GM12878 (cell line): Measurements from ENCODE around the gene ADD2. TPM values are rescaled to one million over a fixed set of nuclear protein-coding genes. Genes with fewer than 3 reads are reported as not detected.

Source experiments
- ATAC-seq: fragments of 200-7000 bp; cut with Tn5 transposase; 3 replicates; pipeline ENCODE4 v1.9.1; 2020; ENCODE audit warnings: mild to moderate bottlenecking, moderate library complexity
- BruUV-seq: library from RNA; stranded (reverse); fragments of 400-500 nt; replicated peaks from 2 replicates; lab custom pipeline; 2021; lab: Mats Ljungman, UMichigan
- CTCF ChIA-PET: fragments of 300-600 bp; sonication (Branson Sonifier 250); formaldehyde crosslinking; extraction: SDS; loops from one replicate; lab custom pipeline; 2021; ENCODE audit warnings: inconsistent platforms; lab: Yijun Ruan, JAX
- POLR2A ChIA-PET: fragments of 350-600 bp; formaldehyde crosslinking; extraction: SDS; loops from one replicate; lab custom pipeline; 2021; ENCODE audit warnings: inconsistent platforms; lab: Charles Lee
- RAD21 ChIA-PET: fragments of 300-600 bp; sonication (Branson Sonifier 250); formaldehyde crosslinking; loops from one replicate; lab custom pipeline; 2023; ENCODE audit warnings: antibody characterized with exemption; ENCODE audit not compliant: unreplicated experiment; lab: Charles Lee
- SMC1A ChIA-PET: fragments of 300-600 bp; sonication (Branson Sonifier 250); formaldehyde crosslinking; loops from one replicate; lab custom pipeline; 2023; ENCODE audit not compliant: unreplicated experiment, uncharacterized antibody; lab: Charles Lee
- DNase-seq: peaks from one replicate; pipeline ENCODE4 v3.0.0-alpha.2; 2011; ENCODE audit warnings: low read depth, low spot score
- FAIRE-seq: peaks from 3 replicates; lab custom pipeline; 2011; peaks lifted over from hg19 to GRCh38; lab: Jason Lieb, UNC
- H2AFZ ChIP-seq: 2 replicates; pipeline ENCODE4 v1.6.0; 2011; ENCODE audit warnings: low read depth, low read length, control low read depth; ENCODE audit not compliant: control insufficient read depth
- H3K27ac ChIP-seq: 2 replicates; pipeline ENCODE4 v1.5.1; 2011; ENCODE audit warnings: control low read depth; ENCODE audit not compliant: control insufficient read depth, insufficient read depth
- H3K27me3 ChIP-seq, 2 experiments: replicated peaks in 1 of 2; 2 replicates each; pipeline versions ENCODE4 v1.6.0 to v1.6.1; 2011; ENCODE audit warnings: low read length in 1 of 2; ENCODE audit not compliant: control insufficient read depth in 2 of 2, insufficient read depth in 2 of 2
- H3K36me3 ChIP-seq, 2 experiments: 2 replicates each; pipeline ENCODE4 v1.5.1; 2011; ENCODE audit warnings: low read length in 1 of 2; ENCODE audit not compliant: control insufficient read depth in 2 of 2, insufficient read depth in 2 of 2
- H3K4me1 ChIP-seq: 2 replicates; pipeline ENCODE4 v1.6.1; 2011; ENCODE audit warnings: mild to moderate bottlenecking, low read length, moderate library complexity, mixed read lengths; ENCODE audit not compliant: control insufficient read depth, insufficient read depth
- H3K4me2 ChIP-seq: 2 replicates; pipeline ENCODE4 v1.6.0; 2011; ENCODE audit warnings: control low read depth; ENCODE audit not compliant: control insufficient read depth, insufficient read depth
- H3K4me3 ChIP-seq: fragments of 200-600 bp; sonication (generic); 2 replicates; pipeline ENCODE4 v1.5.1; 2016
- H3K79me2 ChIP-seq: 2 replicates; pipeline ENCODE4 v1.6.0; 2011; ENCODE audit warnings: low read length; ENCODE audit not compliant: control insufficient read depth, insufficient read depth
- H3K9ac ChIP-seq: 2 replicates; pipeline ENCODE4 v1.8.0; 2011; ENCODE audit warnings: low read length, control low read depth, mixed read lengths; ENCODE audit not compliant: control insufficient read depth, insufficient read depth
- H3K9me3 ChIP-seq: replicated peaks from 3 replicates; pipeline ENCODE4 v1.5.1; 2011; ENCODE audit warnings: mild to moderate bottlenecking, low read length; ENCODE audit not compliant: control insufficient read depth, insufficient read depth
- H4K20me1 ChIP-seq: 2 replicates; pipeline ENCODE4 v1.6.0; 2011; ENCODE audit not compliant: control insufficient read depth, insufficient read depth
- EED ChIP-seq: sonication (generic); IDR thresholded peaks from 2 replicates; pipeline ENCODE4 v1.6.1; 2016; ENCODE audit warnings: antibody characterized with exemption, low read depth
- ETV6 ChIP-seq, 2 experiments: fragments of 450-650 bp in 1 of 2; IDR thresholded peaks in 1 of 2; conservative IDR thresholded peaks in 1 of 2; 2 replicates each; pipeline ENCODE4 v1.6.1; 2014; ENCODE audit warnings: antibody characterized with exemption in 1 of 2, borderline replicate concordance in 1 of 2, low read depth in 1 of 2, mild to moderate bottlenecking in 1 of 2, moderate library complexity in 1 of 2
- FOXK2 ChIP-seq: fragments of 450-650 bp; IDR thresholded peaks from 2 replicates; pipeline ENCODE4 v1.6.1; 2017; ENCODE audit warnings: mild to moderate bottlenecking, moderate library complexity
- HDGF ChIP-seq: fragments of 450-650 bp; IDR thresholded peaks from 2 replicates; pipeline ENCODE4 v1.6.1; 2016; ENCODE audit warnings: antibody characterized with exemption
- KAT2A ChIP-seq: conservative IDR thresholded peaks from 2 replicates; pipeline ENCODE4 v1.6.1; 2011; ENCODE audit warnings: low read depth, low read length; ENCODE audit not compliant: control insufficient read depth
- NFYB ChIP-seq: IDR thresholded peaks from 2 replicates; pipeline ENCODE4 v1.6.1; 2011; ENCODE audit warnings: low read depth, mild to moderate bottlenecking, low read length, improper control_type of control experiment, moderate library complexity; ENCODE audit not compliant: insufficient read depth
- PAX5 ChIP-seq: IDR thresholded peaks from 2 replicates; pipeline ENCODE4 v1.6.1; 2011; ENCODE audit warnings: low read depth, low read length, borderline replicate concordance
- POLR2AphosphoS2 ChIP-seq: IDR thresholded peaks from 2 replicates; pipeline ENCODE4 v1.6.1; 2011; ENCODE audit warnings: low read depth, mild to moderate bottlenecking, low read length, improper control_type of control experiment, moderate library complexity
- POLR2AphosphoS5 ChIP-seq: IDR thresholded peaks from 2 replicates; pipeline ENCODE4 v1.6.1; 2011; ENCODE audit warnings: mild to moderate bottlenecking, low read length, inconsistent platforms
- SIN3A ChIP-seq: IDR thresholded peaks from 2 replicates; pipeline ENCODE4 v1.6.1; 2012; ENCODE audit warnings: low read depth, low read length, improper control_type of control experiment
- TARDBP ChIP-seq: IDR thresholded peaks from 2 replicates; pipeline ENCODE4 v1.6.1; 2016; ENCODE audit warnings: borderline replicate concordance
- ZNF207 ChIP-seq: fragments of 450-650 bp; IDR thresholded peaks from 2 replicates; pipeline ENCODE4 v1.6.1; 2014; ENCODE audit warnings: antibody characterized with exemption, mild to moderate bottlenecking, borderline replicate concordance
- WGBS: methylation state at CpG from one replicate; pipeline ENCODE4 v1.1.6; 2016; ENCODE audit warnings: low lambda C conversion rate; ENCODE audit not compliant: insufficient replicate concordance, insufficient coverage; ENCODE audit errors: missing lambda C conversion rate; 5-methylcytosine and 5-hydroxymethylcytosine counted together
- in situ Hi-C: fragments of 300-500 bp; cut with MboI; formaldehyde crosslinking; loops from 9 replicates; pipeline ENCODE4 v1.14.3; 2018; ENCODE audit warnings: mixed read lengths
- intact Hi-C: fragments of 100-400 bp; cut with micrococcal nuclease; formaldehyde crosslinking; loops from one replicate; pipeline ENCODE4 v1.14.2; 2022; ENCODE audit not compliant: unreplicated experiment
- polyA plus RNA-seq, 11 experiments: library from polyadenylated mRNA; depleted of rRNA in 4 of 11; unstranded in 6 of 11; stranded (reverse) in 5 of 11; fragments of >200 nt; fragmentation: Nextera tagmentation in 4 of 11; fragmentation: Illumina TruSeq in 1 of 11; extraction: Ambion mirVana in 4 of 11; extraction: Trizol in 1 of 11; gene quantifications; 1 replicate in 1 of 11; 2 replicates in 10 of 11; pipeline versions ENCODE4 v1.2.1 to v1.2.3, GENCODE V29; 2011 to 2016; ENCODE audit warnings: inconsistent platforms in 2 of 11, missing spikeins in 2 of 11, low read depth in 1 of 11
- total RNA-seq, 4 experiments: library from RNA; depleted of rRNA in 3 of 4; stranded (reverse); fragments of >200 nt in 3 of 4; fragmentation: Illumina TruSeq in 1 of 4; extraction: Trizol in 1 of 4; gene quantifications; 2 replicates each; pipeline versions ENCODE4 v1.2.1 to v1.2.3, GENCODE V29; 2013 to 2021
- TF ChIP-seq, protein P1 (sequence below): IDR thresholded peaks from 2 replicates; pipeline ENCODE4 v1.6.1; 2011; ENCODE audit warnings: borderline replicate concordance, low read depth, mild to moderate bottlenecking, moderate library complexity, mixed read lengths, low read length; ENCODE audit not compliant: insufficient read depth; ENCODE audit errors: extremely low read length
- TF ChIP-seq, protein P2 (sequence below): IDR thresholded peaks from 2 replicates; pipeline ENCODE4 v1.6.1; 2012; ENCODE audit warnings: low read depth, low read length, improper control_type of control experiment
- TF ChIP-seq, protein P3 (sequence below): fragments of 450-650 bp; formaldehyde crosslinking; IDR thresholded peaks from 2 replicates; pipeline ENCODE4 v1.4.0; 2020; ENCODE audit warnings: mild to moderate bottlenecking, moderate library complexity

The ADD2 gene
- total and polyA plus RNA-seq, 10 of the 15 experiments (the other 5 are each of a cell fraction or from before 2014, with no cell fraction given) = 0.05 to 0.13 (median 0.08) TPM; not detected in 7

DNA sequence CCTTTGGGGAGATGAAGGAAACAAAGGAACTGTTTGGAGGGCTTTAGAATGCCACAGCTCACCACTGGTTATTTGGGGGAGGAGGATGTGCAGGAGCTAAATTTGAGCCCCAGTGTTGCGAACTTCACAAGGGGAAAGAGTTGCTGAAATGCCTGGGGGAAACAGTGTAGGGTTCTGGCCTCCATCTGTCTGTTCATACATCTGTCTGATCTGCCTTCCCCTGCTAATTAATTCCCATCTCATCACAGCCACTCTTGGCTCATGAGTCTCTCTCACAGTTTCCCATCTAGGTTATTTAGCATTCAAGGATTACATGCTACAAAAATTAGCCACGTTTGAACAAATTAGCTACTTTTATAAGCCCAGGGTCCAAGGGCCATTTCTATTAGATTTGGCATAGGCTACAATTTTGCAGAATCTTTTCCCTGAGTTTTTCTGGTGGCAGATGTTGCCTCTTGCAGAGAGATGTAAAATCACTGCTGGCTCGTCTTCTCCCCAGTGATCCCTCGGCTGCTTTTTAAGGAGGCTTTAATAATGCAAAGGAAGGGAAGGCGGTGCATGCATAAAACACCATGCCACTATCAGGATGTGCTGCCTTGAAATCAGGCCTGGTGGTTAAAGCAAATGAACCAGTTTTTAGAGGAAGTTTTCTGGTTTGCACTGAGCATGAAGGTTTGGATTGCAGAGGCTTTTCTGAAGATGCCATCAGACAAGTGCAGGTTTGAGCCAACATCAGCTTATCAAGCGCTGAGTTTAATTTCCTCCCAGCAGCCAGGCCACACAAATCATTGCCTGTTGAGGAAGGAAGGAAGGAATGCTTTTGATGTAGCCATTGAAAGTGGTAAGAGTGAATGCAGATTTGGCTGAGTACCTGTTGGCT, 35.0 kb downstream of the ADD2 start:
- POLR2A ChIA-PET = no interaction called here
- intact Hi-C loops (no loop called here), in situ Hi-C loops (no loop called here)
- no peaks in the 10 kb centered on the region for H4K20me1 ChIP-seq
- no peak for DNase-seq
- H3K4me3 ChIP-seq = no peak overlapping the region
- CTCF ChIA-PET = no interaction called here
- H3K79me2 ChIP-seq = no peaks in the 10 kb centered on the region
- 19% methylated on average over 6 of the region's 6 CpGs for WGBS
- H3K9me3 ChIP-seq = no peaks in the 10 kb centered on the region
- no peak for FAIRE-seq
- no peaks in the 10 kb centered on the region for H3K36me3 ChIP-seq
- H2AFZ ChIP-seq = no peak overlapping the region
- no peak overlapping the region for H3K9ac ChIP-seq
- H3K27ac ChIP-seq = no peak overlapping the region
- SMC1A ChIA-PET = no interaction called here
- no peak for TF ChIP-seq ETV6 (conservative IDR thresholded peaks at IDR 0.05 in 1 of 2, IDR thresholded peaks at IDR 0.05 in 1 of 2; ENCODE audit: borderline replicate concordance in 1 of 2, low read depth in 1 of 2)
- TF ChIP-seq POLR2AphosphoS5 = no peak
- TF ChIP-seq NFYB = no peak
- TF ChIP-seq HDGF = no peak
- TF ChIP-seq, protein P1, sequence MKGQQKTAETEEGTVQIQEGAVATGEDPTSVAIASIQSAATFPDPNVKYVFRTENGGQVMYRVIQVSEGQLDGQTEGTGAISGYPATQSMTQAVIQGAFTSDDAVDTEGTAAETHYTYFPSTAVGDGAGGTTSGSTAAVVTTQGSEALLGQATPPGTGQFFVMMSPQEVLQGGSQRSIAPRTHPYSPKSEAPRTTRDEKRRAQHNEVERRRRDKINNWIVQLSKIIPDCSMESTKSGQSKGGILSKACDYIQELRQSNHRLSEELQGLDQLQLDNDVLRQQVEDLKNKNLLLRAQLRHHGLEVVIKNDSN = no peak
- TF ChIP-seq PAX5 = no peak
- no peak for TF ChIP-seq TARDBP
- no peak for TF ChIP-seq SIN3A
- no peak for TF ChIP-seq EED
- TF ChIP-seq POLR2AphosphoS2 = no peak
- TF ChIP-seq FOXK2 = no peak
- TF ChIP-seq KAT2A = no peak
- TF ChIP-seq, protein P2, sequence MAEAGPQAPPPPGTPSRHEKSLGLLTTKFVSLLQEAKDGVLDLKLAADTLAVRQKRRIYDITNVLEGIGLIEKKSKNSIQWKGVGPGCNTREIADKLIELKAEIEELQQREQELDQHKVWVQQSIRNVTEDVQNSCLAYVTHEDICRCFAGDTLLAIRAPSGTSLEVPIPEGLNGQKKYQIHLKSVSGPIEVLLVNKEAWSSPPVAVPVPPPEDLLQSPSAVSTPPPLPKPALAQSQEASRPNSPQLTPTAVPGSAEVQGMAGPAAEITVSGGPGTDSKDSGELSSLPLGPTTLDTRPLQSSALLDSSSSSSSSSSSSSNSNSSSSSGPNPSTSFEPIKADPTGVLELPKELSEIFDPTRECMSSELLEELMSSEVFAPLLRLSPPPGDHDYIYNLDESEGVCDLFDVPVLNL = no peak
- no peak for TF ChIP-seq ZNF207
- TF ChIP-seq, protein P3, sequence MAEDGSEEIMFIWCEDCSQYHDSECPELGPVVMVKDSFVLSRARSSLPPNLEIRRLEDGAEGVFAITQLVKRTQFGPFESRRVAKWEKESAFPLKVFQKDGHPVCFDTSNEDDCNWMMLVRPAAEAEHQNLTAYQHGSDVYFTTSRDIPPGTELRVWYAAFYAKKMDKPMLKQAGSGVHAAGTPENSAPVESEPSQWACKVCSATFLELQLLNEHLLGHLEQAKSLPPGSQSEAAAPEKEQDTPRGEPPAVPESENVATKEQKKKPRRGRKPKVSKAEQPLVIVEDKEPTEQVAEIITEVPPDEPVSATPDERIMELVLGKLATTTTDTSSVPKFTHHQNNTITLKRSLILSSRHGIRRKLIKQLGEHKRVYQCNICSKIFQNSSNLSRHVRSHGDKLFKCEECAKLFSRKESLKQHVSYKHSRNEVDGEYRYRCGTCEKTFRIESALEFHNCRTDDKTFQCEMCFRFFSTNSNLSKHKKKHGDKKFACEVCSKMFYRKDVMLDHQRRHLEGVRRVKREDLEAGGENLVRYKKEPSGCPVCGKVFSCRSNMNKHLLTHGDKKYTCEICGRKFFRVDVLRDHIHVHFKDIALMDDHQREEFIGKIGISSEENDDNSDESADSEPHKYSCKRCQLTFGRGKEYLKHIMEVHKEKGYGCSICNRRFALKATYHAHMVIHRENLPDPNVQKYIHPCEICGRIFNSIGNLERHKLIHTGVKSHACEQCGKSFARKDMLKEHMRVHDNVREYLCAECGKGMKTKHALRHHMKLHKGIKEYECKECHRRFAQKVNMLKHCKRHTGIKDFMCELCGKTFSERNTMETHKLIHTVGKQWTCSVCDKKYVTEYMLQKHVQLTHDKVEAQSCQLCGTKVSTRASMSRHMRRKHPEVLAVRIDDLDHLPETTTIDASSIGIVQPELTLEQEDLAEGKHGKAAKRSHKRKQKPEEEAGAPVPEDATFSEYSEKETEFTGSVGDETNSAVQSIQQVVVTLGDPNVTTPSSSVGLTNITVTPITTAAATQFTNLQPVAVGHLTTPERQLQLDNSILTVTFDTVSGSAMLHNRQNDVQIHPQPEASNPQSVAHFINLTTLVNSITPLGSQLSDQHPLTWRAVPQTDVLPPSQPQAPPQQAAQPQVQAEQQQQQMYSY (CRISPR knock-in tag) = no peak
- RAD21 ChIA-PET = no interaction called here
- H3K4me2 ChIP-seq = no peak overlapping the region
- H3K4me1 ChIP-seq = no peaks in the 10 kb centered on the region
- ATAC-seq = no peak
- no peaks in the 10 kb centered on the region for H3K27me3 ChIP-seq
- BruUV-seq = no TSS peak
